Lung (tissue), 12 donors: ENCODE measurements around the gene FAM180A. TPM values are rescaled to one million over a fixed set of nuclear protein-coding genes. Genes with fewer than 3 reads are reported as not detected.
A peak's percentile ranks its signal among the peaks of the same experiment; 100 is the strongest.

Source experiments
- ATAC-seq: fragments of 200-7000 bp; cut with Tn5 transposase; one replicate; pipeline ENCODE4 v1.9.1; 2020; ENCODE audit warnings: moderate number of reproducible peaks; ENCODE audit not compliant: insufficient read depth, low FRiP score
- DNase-seq, 3 donors: peaks; one replicate each; pipeline ENCODE4 v3.0.0-alpha.2; 2013 to 2017
- H3K27ac ChIP-seq, 2 donors: one replicate each; pipeline ENCODE4 v1.5.1; 2013; ENCODE audit warnings: mild to moderate bottlenecking in 2 of 2, moderate library complexity in 2 of 2, control low read depth in 1 of 2, inconsistent platforms in 1 of 2, low read depth in 1 of 2, low read length in 1 of 2
- H3K27me3 ChIP-seq, 3 donors: one replicate each; pipeline ENCODE4 v1.5.1; 2013; ENCODE audit warnings: low read length in 2 of 3; ENCODE audit not compliant: control insufficient read depth in 3 of 3, insufficient read depth in 3 of 3
- H3K36me3 ChIP-seq, 4 donors: one replicate each; pipeline ENCODE4 v1.5.1; 2013; ENCODE audit warnings: low read length in 4 of 4, mild to moderate bottlenecking in 1 of 4, moderate library complexity in 1 of 4; ENCODE audit not compliant: control insufficient read depth in 4 of 4, insufficient read depth in 4 of 4
- H3K4me1 ChIP-seq, 5 donors: one replicate each; pipeline ENCODE4 v1.5.1; 2013; ENCODE audit warnings: low read length in 5 of 5, mild to moderate bottlenecking in 2 of 5, moderate library complexity in 1 of 5; ENCODE audit not compliant: control insufficient read depth in 5 of 5, insufficient read depth in 5 of 5
- H3K4me3 ChIP-seq: one replicate; pipeline ENCODE4 v1.5.1; 2013; ENCODE audit warnings: mild to moderate bottlenecking, control low read depth, moderate library complexity
- H3K9ac ChIP-seq, 2 donors: one replicate each; pipeline ENCODE4 v1.5.1; 2013; ENCODE audit warnings: low read length in 2 of 2, control low read depth in 1 of 2; ENCODE audit not compliant: insufficient read depth in 1 of 2
- H3K9me3 ChIP-seq, 4 donors: one replicate each; pipeline ENCODE4 v1.5.1; 2013; ENCODE audit warnings: low read length in 3 of 4, mild to moderate bottlenecking in 1 of 4, moderate library complexity in 1 of 4; ENCODE audit not compliant: control insufficient read depth in 4 of 4, insufficient read depth in 3 of 4
- WGBS, 2 donors: extraction: QIAGEN DNeasy Blood & Tissue Kit; methylation state at CpG; one replicate each; pipeline ENCODE4 v1.1.7; 2013; 5-methylcytosine and 5-hydroxymethylcytosine counted together
- polyA plus RNA-seq, 2 donors: library from polyadenylated mRNA; stranded (reverse); fragments of 200-250 nt; gene quantifications; one replicate each; pipeline ENCODE4 v1.2.1, GENCODE V29; 2013
- total RNA-seq, 2 donors: library from RNA; depleted of rRNA in 1 of 2; stranded (reverse); fragments of >200 nt in 1 of 2; gene quantifications; one replicate each; pipeline ENCODE4 v1.2.1, GENCODE V29; 2014 to 2021
- TF ChIP-seq, protein P1 (sequence below): IDR thresholded peaks from 2 replicates; pipeline ENCODE4 v1.5.1; 2012; ENCODE audit warnings: mild to moderate bottlenecking; ENCODE audit errors: control extremely low read depth, extremely low read depth
- donor health status: control.
- donor health status: control.
- donor health status: Bipolar disorder and iron deficiency.
- donor health status: healthy.
- donor health status: DM: yes; HTN: yes; CAD: no.

FAM180A gene
- total and polyA plus RNA-seq, 4 donors = 0.18 to 2.1 (median 1.3) TPM

DNA sequence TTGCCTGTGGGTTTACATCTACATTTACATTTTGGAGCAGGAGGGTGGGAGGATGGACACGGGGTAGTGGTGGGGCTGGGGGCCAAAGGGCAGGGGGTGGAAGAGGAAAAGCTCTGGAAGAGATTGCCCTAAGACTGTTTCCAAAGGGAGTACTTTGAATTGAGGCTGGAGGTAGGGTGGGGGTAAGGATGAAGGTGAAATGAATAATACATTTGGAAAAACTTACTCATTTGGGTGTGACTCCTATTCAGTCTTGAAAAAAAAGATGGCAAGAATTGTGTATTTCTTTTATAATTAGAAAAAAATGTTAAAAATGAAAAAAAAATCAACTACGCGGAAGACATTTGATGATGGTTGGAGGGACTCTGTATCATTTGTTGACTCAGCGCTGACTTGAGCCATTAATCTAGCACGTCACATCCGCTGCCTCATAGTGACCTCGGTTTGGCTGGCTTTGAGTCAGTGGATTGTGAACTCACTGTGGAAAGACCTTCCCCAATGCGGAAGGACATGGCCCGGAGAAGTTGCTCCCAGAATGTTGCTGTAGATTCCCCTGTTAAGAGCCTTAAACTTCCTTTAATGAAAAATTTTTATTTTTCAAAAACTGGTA lies 2.8 kb downstream of the FAM180A start:
- 78 to 86% methylated on average over 9 of the region's 9 CpGs for WGBS, 2 donors
- H3K27ac ChIP-seq = no peak overlapping the region
- no peaks in the 10 kb centered on the region for H3K27me3 ChIP-seq
- H3K4me1 ChIP-seq = peaks cover 0 to 11% (median 0%) of the 10 kb centered on the region in 5 donors
- no peak overlapping the region for H3K9ac ChIP-seq
- no peaks in the 10 kb centered on the region for H3K36me3 ChIP-seq
- H3K9me3 ChIP-seq = peaks cover 0 to 1% (median 0%) of the 10 kb centered on the region in 4 donors
- ATAC-seq = peak; percentile 8
- TF ChIP-seq, protein P1, sequence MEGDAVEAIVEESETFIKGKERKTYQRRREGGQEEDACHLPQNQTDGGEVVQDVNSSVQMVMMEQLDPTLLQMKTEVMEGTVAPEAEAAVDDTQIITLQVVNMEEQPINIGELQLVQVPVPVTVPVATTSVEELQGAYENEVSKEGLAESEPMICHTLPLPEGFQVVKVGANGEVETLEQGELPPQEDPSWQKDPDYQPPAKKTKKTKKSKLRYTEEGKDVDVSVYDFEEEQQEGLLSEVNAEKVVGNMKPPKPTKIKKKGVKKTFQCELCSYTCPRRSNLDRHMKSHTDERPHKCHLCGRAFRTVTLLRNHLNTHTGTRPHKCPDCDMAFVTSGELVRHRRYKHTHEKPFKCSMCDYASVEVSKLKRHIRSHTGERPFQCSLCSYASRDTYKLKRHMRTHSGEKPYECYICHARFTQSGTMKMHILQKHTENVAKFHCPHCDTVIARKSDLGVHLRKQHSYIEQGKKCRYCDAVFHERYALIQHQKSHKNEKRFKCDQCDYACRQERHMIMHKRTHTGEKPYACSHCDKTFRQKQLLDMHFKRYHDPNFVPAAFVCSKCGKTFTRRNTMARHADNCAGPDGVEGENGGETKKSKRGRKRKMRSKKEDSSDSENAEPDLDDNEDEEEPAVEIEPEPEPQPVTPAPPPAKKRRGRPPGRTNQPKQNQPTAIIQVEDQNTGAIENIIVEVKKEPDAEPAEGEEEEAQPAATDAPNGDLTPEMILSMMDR = no peak
- peak in 1 of 3 donors; percentile 17 for DNase-seq
- H3K4me3 ChIP-seq = no peak overlapping the region

DNA sequence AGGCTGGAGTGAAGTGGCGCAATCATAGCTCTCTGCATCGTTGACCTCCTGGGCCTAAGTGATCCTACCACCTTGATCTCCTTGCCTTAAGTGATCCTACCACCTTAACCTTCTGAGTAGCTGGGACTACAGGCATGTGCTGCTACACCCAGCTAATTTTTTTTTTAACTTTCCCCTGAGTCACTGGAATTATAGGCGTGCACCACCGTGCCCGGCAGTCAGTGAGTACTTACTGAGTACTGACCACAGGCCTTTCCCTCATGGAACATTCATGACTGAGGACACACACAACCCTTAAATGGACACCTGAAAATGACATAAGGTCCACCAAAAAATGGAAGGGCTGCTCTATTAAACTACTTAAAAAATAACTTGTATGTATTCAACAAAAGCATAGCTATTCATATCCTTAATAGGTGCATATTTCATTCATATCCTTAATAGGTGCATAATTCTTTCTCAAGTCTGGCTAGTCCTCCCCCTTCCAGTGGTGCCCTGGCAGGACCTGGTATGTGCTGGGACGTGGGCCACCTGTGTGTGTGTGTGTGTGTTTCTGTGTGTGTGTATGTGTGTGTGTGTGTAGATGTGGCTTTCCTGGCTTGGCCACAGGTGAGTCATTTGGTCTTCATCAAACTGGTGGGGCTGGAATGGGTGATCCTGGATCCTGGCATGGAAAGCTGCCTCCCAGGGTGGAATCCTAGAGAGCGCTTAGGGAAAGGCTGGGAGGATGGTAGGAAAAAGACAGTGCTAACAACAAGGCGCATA lies 3.5 kb downstream of the FAM180A start:
- Histone ChIP-seq H3K4me3 (no peak overlapping the region), H3K9me3 (no peaks in the 10 kb centered on the region), H3K9ac (no peak overlapping the region), H3K36me3 (no peaks in the 10 kb centered on the region), H3K4me1 (peaks cover 0 to 11% (median 0%) of the 10 kb centered on the region in 5 donors), H3K27ac (peak overlapping the region in 1 of 2 donors; percentile 65), H3K27me3 (no peaks in the 10 kb centered on the region)
- TF ChIP-seq, protein P1 = no peak
- DNase-seq (no peak), ATAC-seq (no peak)
- whole genome bisulfite sequencing, 2 donors = 84 to 92% methylated on average over 8 of the region's 8 CpGs

DNA sequence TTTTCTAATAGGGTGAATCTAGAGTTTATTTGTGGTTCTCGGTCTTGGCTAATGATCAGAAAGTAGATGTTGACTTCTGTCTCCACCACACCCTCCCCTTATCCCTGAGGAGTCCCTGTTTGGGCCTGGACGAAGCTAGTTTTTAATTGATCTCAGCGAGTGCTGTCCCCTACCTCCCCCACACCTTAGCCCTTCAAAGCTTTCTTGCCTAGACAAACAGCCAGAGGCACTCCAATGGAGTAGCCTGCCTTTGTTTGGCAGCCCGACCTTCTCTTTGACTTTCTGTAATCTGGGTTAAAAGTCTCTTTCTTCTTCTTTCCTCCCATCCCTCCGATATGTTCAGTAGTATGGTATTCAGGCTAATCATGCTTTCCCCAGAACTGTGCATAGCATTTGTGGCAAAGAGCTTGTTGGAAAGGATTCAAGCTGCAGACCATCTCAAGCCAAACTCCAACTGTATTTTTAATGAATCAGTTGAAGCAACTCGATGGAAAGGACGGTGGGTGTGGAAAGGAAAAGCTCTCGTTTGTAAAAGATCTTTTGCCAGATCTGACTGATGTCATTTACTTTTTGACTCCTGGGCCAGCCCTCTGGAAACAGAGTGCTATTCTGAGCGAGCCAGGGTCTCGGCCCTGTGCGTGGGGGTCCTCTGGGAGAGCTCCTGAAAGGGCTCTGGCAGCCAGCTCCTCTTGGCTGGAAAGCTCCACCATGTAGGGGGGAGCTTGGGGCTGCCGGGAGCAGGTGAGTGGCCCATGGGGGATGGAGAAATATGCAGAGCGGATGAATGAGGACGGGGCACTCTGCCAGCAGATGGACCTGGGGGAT lies 4.5 kb downstream of the FAM180A start:
- Histone ChIP-seq H3K27me3 (no peaks in the 10 kb centered on the region), H3K9me3 (no peaks in the 10 kb centered on the region), H3K36me3 (no peaks in the 10 kb centered on the region), H3K4me3 (no peak overlapping the region), H3K9ac (no peak overlapping the region), H3K4me1 (peaks cover 0 to 11% (median 0%) of the 10 kb centered on the region in 5 donors), H3K27ac (peak overlapping the region in 1 of 2 donors; percentile 65)
- 59 to 78% methylated on average over 14 of the region's 14 CpGs for WGBS, 2 donors
- TF ChIP-seq, protein P1 = no peak
- DNase-seq (peak in 2 of 3 donors; percentile 41 to 65), ATAC-seq (no peak)
